HG03342 (cell line): Measurements from ENCODE around the gene CDON.
"Not testable (repeated sequence)": the region's sequence is repeated elsewhere in the genome, so short reads cannot be mapped to it uniquely, and the experiment has no call there.

Experiments used
- ATAC-seq: cut with Tn5 transposase; IDR thresholded peaks from one replicate; pipeline ENCODE4 v1.9.1; 2021; ENCODE audit warnings: mild to moderate bottlenecking, moderate library complexity; ENCODE audit not compliant: unreplicated experiment

The CDON gene

DNA sequence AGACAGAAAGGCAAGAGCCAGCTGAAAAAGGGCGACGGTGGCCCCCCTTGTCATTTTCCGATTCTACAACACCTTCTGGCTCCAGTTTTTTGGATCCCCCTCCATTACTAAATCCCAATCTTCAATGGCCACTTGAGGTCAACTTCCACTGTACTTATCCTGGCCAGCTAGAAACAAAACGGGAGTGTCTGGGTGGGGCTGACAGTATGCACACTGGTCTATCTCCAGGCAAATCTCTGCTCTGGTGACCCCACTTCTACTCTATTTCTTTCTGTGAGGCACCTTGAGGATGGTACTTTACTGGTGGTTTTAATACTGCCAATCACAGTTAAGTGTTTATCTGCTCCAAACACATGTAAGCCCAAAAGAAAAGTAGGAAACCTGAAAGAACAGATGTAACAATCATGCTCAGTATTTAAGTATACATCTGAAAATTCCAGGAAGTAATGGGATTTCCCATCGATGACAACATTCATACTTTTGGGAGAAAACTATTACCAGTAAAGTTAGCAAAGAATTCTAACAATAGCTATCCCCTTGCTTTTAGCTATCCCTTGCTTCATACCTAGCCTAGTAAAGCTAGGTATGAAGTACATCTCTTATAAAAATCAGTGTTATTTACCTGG is 16.0 kb downstream of the CDON start:
- no peak for ATAC-seq

DNA sequence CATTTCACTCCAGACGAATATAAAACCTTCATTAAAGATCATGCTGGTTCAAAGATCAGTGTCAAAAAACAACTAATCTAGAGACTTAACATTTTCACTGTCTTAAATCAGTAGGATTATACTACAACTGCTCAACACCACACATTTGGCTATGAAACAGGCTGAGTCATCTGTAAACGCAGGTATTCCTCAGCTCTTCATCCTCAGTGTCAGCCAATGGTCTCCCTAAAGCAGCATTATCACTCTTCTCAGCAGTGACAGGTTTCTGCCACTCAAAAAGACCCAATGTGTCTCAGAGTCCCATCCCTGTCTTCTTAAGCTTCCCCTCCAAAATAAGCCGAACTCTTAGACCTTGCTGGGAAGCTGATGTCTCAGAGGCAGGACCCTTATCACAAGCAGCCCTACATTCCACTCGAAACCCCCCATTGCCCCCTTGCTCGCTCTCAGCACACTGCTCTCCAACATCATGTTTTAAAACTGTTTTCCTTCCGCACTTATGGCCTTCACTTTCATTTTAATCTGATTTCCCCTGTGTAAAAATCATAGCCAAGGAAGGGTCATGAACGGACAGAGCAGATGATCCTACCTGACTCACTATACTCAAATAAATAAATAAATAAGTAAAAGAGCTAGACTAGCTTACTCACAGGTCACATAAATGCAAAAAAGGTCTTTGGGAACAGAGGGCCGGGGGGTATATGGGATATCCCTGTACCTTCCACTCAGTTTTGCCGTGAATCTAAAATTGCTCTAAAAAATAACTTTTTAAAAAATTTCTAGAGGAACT is 23.0 kb downstream of the CDON start:
- no peak for ATAC-seq

DNA sequence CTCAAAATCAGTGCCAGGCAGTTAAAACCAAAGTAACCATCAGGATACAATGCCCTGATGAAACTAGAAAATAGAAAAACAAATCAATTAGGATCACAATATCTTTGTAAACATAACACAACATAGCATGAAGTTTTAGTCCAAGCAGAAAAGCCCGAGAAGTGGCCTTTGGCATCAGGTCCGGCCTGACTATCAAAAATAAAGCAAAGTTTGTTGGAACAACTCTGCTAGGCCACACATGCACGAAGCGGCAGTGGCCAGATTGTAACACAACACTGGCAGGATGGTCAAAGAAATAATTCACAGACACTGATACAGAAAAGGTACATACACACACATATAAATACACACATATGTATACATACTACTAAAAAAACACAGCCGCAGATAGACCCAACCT is 26.9 kb downstream of the CDON start:
- no peak for ATAC-seq

DNA sequence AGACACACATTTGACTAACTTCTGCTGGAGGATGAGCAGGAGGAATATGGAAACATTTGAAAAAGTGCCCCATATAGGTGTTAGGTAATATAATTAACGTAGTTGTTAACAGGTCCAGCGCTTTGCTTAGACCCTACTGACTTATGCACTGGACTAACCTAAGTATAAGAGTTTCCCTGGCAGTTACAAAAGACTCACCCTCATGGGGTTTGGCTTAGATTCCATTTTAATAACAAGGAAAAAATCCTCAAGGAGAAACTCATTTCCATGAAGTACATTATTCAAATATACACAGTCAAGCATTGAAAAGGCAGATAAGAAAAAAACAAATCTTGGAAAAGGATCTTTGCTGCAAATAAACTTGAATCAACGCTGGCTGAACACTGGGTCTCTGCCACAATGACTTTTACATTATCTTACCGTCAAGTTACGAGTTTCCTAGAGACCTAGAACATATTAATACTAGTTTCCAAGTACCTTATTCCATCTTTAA is 27.7 kb downstream of the CDON start:
- no peak for ATAC-seq

DNA sequence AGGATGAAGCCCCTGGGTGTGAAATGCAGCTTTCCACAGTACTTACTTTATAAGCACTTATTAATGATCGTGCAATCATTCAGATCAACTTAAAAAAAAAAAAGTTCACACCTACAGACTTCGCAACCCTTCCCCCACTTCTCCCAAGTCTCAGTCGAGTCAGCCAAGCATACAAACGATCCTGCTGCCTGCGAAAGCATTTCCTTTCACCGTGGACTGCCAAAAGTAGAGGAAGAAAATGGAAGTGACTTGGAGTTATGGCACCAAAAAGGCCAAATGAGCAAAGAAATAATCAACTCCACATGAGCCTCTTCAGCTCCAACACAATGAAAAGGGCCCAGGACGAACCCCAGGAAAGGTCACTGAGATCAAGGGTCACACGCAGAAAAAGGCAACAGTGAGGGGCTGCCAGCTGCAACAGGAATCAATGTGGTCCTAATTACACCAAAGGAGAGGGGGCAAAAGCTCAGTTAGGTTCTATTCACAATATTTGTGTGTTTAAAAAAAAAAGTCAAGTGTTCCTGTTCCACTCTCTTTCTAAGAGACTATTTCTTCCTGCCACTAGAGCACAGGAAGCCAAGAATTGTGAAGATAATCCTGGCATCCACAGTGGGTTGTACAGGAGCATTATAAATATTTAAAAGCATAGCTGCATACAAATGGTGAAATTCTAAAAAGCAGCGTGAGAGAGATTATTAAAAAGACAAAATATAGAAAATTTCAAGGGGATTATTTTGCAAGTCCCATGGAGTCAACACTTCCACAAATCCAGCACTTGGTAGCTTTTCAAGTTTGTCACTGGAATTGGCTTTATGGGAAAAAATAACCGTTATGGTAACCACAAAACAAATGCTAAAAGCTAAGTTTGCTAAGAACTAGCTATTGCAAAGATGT is 28.4 kb downstream of the CDON start:
- no peak for ATAC-seq

DNA sequence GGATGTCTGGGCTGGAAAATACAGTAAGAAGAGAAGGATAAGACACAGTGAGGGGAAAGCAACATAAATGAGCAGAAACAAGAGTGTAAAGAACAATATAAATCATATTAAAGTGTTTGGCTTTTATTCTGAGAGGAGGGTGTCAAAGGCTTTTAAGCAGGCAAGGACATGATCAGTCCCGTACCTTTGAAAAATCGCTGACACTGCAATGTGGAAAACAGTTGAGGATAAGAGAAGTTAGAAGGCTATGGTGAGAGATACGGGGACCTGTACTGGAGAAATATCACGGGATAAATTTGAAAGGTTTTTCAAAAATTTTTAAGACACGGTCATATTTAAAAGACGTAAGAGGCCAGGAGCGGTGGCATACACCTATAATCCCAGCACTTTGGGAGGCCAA is 30.3 kb downstream of the CDON start:
- ATAC-seq = no peak

DNA sequence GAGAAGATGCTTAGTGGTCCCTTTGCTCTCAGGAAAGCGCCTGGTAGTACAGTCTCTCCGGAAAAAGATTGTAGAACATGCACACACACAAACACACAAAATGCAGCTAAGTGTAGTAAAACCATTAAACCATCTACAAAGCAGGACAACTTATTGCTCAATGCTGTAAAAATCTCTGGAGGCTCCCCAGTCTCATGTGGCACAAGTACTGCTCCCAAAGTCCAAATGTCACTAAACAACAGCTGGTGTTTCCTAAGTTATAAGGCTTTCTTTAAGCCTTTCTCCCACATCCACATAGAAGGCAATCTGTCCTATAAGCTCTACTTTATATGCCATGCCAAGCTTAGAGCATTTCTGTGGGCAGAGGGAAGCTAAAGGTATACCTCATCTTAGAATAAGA is 32.9 kb downstream of the CDON start:
- ATAC-seq = no peak

DNA sequence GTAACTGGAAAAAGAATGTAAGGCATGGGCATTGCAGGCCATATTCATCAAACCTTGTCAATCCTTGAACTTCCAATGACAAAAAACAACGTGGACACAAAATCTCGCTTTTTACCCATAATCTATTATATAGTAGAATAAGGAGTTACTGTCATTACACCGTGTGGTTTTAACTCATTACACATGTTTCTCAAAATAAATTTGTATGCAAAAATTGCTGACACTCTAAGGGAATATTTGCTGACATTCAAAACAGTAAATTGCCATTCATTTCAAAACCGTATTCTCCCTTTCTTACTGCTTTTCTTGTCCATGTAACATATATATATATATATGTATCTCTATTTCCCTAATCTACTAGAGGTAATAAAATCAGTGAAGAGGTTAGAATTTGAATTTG is 33.4 kb downstream of the CDON start:
- ATAC-seq = no peak

DNA sequence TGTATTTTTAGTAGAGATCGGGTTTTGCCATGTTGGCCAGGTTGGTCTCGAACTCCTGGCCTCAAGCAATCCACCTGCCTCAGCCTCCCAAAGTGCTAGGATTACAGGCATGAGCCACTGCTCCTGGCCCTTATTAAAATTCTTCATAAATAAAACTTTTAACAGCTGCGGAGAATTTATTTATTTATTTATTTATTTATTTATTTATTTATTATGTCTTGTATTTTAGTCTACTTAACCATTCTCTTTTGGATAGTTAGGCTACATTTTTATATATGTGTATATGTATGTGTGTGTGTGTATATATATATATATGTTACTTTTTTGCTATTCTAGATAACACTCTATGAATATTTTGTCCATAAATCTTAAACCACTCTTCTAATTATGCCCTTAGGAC is 34.1 kb downstream of the CDON start:
- not testable (repeated sequence) for ATAC-seq

DNA sequence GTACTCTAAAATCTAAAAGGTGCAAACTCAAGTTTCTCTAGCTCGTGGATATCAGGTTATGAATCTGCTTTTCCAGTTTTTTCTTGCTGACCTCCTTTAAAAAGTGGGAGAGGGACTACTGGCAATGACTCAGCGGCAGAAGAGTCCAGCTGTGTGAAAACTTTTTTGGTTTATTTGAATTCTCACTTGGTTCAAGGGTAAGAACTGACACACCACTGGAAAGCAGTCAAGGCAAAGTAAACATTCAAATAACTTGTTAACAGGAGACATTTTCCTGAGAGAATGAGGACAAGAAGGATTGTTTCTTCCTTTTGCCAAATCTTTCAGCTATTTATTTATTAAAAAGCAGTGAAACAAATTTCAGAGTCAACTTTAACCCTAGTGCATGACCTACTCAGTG is 36.1 kb downstream of the CDON start:
- ATAC-seq = no peak

DNA sequence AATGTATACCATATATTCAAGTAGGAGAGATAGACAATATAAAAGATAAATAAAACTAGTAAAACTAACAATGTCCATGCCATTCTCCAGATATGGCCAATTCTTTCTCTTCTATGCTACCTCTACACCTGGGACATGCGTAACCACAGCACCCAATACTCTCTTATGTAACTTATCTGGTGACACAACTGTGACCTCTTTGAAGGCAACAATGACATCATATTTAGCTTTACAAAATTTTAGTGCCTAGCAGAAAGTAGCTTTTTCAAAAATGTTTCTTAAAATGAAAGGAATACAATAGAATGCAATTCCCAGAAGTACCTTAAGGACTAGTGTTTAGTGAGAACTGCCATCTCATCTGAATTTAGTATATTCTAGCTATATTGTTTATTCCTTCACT is 36.8 kb downstream of the CDON start:
- no peak for ATAC-seq

DNA sequence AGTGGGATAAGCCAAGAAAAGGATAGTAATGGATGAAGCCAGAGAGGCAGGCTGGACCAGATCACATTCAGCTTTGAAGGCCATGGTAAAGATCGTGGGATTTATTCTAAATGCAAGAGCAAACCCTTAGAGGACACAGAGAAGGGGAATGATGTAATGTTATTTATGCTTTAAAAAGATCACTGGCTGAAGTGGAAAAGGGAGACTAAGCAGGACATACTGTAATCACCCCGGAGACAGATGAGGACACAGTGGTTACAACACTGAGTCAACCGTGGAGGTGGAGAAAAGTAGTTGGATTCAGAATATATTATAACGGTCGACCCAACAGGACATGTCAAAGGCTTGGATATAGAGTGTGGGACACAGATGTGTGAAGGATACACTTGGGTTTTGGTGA is 38.5 kb downstream of the CDON start:
- ATAC-seq = no peak

DNA sequence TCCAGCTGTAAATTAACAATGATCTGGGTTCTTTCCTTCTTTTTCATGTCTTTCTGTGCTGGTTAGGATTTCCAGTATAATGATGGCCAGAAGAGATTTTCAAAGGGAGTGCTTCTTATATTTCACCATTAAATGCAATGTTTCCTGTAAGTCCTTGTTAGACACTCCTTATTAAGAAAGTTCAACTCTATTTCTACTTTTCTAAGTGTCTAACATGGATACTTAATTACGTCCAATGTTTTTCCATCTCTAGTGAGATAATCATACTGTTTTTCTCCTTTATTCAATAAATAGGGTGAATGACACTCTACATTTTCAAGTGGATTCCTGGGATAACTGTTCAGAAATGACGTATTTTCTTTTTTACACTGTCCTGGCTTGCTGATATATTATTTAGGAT is 49.8 kb downstream of the CDON start:
- no peak for ATAC-seq

DNA sequence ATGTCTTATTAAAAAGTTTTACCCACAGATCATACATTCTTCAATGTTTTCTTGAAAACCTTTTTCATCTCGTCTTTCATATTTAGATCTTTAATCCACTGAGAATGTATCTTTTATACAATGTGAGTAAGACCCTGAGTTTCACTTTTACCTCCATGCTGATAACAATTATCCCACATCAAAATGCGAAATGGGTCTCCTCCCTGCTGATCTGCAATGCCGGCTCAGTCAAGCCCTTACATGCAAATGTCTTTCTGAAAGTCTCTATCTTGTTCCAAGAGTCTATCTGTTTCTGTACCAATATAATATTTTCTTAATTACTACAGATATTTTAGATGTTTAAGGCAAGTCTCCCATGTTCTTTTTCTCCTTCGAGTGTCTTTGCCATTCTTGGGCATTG is 50.9 kb downstream of the CDON start:
- ATAC-seq = no peak

DNA sequence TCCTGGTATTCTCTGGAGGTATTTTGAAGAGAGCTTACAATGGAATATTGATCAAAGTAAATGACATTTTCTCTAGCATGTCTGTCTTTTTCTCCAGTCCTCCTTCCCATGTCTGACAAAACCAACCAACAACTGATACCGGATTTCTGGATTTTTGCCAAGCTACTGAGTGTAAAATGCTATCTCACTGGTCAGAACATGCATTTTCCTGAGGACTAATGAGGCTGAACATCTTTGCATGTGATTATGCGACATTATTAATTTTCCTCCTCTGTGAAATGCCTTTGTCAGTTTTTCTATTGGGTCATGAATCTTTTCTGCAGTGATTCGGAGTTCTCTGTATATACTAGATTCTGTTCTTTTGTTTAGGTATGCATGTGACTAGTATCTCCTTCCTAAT is 51.4 kb downstream of the CDON start:
- no peak for ATAC-seq

DNA sequence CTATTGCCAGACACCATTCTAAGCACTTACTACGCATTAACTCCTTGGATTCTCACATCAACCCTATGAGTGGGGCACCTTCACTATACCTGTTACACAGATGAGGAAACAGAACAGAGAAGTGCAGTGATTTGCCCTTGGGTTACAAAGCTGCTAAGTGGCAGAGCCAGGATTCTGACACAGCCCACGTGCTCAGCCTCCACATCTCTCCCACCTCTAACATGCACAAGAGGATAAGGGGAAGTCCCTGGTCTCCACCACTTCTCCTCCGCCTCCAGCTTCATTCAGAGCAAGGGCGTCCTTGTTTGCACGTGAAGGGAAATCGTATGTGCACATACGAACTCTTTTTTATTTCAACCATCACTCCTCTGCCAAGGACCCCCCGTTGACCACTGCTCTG is 53.7 kb downstream of the CDON start:
- ATAC-seq = no peak

DNA sequence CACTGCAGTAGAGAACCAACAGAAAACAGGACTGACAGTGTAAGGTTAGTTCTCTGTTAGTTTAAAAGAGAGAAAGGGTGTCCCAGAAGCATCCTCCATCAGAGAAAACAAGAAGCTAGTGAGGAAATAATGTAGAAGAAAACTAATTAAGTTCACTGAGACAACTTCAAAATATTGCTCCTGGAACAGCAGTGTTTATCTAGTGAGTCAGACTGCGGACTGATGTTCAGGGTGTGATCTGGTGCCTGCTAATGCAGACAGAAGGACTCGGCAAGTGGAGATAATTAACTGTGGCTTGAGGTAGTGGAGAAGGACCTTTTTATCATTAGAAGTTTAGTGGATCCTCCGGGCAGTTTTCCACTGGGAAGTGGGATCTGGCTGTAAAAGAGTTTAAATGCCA is 55.4 kb downstream of the CDON start:
- no peak for ATAC-seq

DNA sequence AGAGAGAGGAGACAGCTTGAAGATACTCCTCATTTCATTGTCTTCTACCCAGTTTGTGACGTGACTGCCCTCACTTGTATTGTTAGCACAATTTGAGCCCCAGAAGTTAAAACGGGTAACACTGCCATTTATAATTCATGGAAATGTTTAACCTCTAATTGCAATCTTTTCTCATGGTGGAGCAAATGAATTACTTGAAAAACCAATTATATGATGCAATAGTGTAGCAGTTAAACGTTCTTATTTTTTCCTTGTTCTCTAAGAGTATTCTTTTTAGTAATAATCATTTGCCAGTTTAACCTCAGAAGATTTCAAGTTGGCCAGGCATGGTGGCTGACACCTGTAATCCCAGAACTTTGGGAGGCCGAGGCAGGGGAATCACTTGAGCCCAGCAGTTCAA is 56.6 kb downstream of the CDON start:
- ATAC-seq = no peak

DNA sequence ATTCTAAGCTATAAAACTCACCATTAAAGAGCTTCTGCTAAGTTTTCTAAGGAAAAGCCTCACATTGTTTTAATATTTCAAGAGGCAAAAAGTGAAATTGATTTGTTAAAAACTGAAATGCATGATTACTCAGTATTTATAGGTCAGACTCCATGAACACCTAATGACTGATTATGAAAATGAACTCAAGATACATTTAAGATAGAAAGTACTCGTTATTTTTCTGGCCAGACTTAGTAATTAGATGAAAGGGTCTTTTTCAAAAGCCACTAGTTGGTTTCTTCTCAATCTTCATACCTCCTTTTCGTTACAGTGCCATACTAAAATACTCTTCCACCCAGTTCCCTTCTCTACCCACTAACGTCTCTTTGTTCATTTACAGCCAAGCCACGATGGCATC is 60.5 kb downstream of the CDON start:
- no peak for ATAC-seq

DNA sequence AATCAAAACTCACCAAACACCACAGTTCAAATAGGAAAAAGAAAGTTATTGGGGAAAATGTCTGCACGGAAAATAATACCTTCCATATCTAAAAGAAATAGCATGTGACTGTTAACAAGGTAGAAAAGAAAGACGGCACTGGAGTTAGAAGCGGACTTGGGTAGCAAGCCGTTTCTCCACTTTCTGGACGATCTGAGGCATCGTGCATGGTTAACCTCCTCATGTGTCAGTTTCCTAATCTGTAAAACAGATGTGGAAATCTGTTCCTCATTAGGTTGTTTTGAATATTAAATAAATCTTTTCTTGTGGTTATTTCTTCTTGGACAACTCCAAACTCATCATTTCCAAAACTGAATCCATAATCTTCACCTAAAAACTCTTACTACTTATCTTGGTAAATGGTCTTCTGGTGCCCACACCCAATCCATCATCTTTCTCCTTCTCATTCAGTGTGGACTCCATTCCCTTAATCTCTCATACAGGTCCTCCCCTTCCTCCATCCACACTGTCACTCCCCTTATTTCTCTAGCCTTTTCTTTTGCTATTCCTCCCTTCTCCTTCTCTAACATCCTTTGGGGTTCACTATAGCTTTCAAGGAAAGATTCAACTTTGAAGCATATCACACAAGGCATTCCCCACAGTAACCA is 63.3 kb downstream of the CDON start:
- ATAC-seq = no peak

DNA sequence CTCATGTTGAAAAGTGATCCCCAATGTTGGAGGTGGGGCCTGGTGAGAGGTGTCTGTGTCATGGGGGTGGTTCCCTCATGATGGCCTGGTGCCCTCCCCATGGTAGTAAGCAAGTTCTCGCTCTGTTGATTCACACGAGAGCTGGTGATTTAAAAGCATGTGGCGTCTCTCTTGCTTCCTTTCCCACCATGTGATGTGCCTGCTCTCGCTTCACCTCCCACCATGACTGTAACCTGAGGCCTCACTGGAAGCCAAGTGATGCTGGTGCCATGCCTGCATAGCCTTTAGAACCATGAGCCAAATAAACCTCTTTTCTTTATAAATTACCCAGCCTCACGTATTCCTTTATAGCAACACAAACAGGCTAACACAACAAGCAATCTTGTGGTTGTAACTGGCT is 64.4 kb downstream of the CDON start:
- ATAC-seq = no peak
